Lung (tissue), 12 donors: Measurements from ENCODE around the gene PAPPA2. TPM values are rescaled to one million over a fixed set of nuclear protein-coding genes. Genes with fewer than 3 reads are reported as not detected.
A peak's percentile ranks its signal among the peaks of the same experiment; 100 is the strongest.

Experiments used
- ATAC-seq: fragments of 200-7000 bp; cut with Tn5 transposase; one replicate; pipeline ENCODE4 v1.9.1; 2020; ENCODE audit warnings: moderate number of reproducible peaks; ENCODE audit not compliant: insufficient read depth, low FRiP score
- DNase-seq, 3 donors: peaks; one replicate each; pipeline ENCODE4 v3.0.0-alpha.2; 2013 to 2017
- H3K27ac ChIP-seq, 2 donors: one replicate each; pipeline ENCODE4 v1.5.1; 2013; ENCODE audit warnings: mild to moderate bottlenecking in 2 of 2, moderate library complexity in 2 of 2, control low read depth in 1 of 2, inconsistent platforms in 1 of 2, low read depth in 1 of 2, low read length in 1 of 2
- H3K27me3 ChIP-seq, 3 donors: one replicate each; pipeline ENCODE4 v1.5.1; 2013; ENCODE audit warnings: low read length in 2 of 3; ENCODE audit not compliant: control insufficient read depth in 3 of 3, insufficient read depth in 3 of 3
- H3K36me3 ChIP-seq, 4 donors: one replicate each; pipeline ENCODE4 v1.5.1; 2013; ENCODE audit warnings: low read length in 4 of 4, mild to moderate bottlenecking in 1 of 4, moderate library complexity in 1 of 4; ENCODE audit not compliant: control insufficient read depth in 4 of 4, insufficient read depth in 4 of 4
- H3K4me1 ChIP-seq, 5 donors: one replicate each; pipeline ENCODE4 v1.5.1; 2013; ENCODE audit warnings: low read length in 5 of 5, mild to moderate bottlenecking in 2 of 5, moderate library complexity in 1 of 5; ENCODE audit not compliant: control insufficient read depth in 5 of 5, insufficient read depth in 5 of 5
- H3K4me3 ChIP-seq: one replicate; pipeline ENCODE4 v1.5.1; 2013; ENCODE audit warnings: mild to moderate bottlenecking, control low read depth, moderate library complexity
- H3K9ac ChIP-seq, 2 donors: one replicate each; pipeline ENCODE4 v1.5.1; 2013; ENCODE audit warnings: low read length in 2 of 2, control low read depth in 1 of 2; ENCODE audit not compliant: insufficient read depth in 1 of 2
- H3K9me3 ChIP-seq, 4 donors: one replicate each; pipeline ENCODE4 v1.5.1; 2013; ENCODE audit warnings: low read length in 3 of 4, mild to moderate bottlenecking in 1 of 4, moderate library complexity in 1 of 4; ENCODE audit not compliant: control insufficient read depth in 4 of 4, insufficient read depth in 3 of 4
- CTCF ChIP-seq: IDR thresholded peaks from 2 replicates; pipeline ENCODE4 v1.5.1; 2012; ENCODE audit warnings: mild to moderate bottlenecking; ENCODE audit errors: control extremely low read depth, extremely low read depth
- WGBS, 2 donors: extraction: QIAGEN DNeasy Blood & Tissue Kit; methylation state at CpG; one replicate each; pipeline ENCODE4 v1.1.7; 2013; 5-methylcytosine and 5-hydroxymethylcytosine counted together
- polyA plus RNA-seq, 2 donors: library from polyadenylated mRNA; stranded (reverse); fragments of 200-250 nt; gene quantifications; one replicate each; pipeline ENCODE4 v1.2.1, GENCODE V29; 2013
- total RNA-seq, 2 donors: library from RNA; depleted of rRNA in 1 of 2; stranded (reverse); fragments of >200 nt in 1 of 2; gene quantifications; one replicate each; pipeline ENCODE4 v1.2.1, GENCODE V29; 2014 to 2021
- donor health status: control.
- donor health status: control.
- donor health status: Bipolar disorder and iron deficiency.
- donor health status: healthy.
- donor health status: DM: yes; HTN: yes; CAD: no.

PAPPA2 gene
- total and polyA plus RNA-seq, 4 donors: 0.02 to 0.55 (median 0.32) TPM

GRCh38 chr1:176694713-176695112, 231.7 kb downstream of the PAPPA2 start:
- no peak for ATAC-seq
- WGBS, 2 donors: 59 to 76% methylated on average over 2 of the region's 2 CpGs
- DNase-seq: no peak

GRCh38 chr1:176696109-176696508, 233.1 kb downstream of the PAPPA2 start:
- 46 to 48% methylated on average over 5 of the region's 5 CpGs for WGBS, 2 donors
- DNase-seq (peak in 2 of 3 donors; percentile 2 to 35), ATAC-seq (peak; percentile 8)
- Histone ChIP-seq H3K9ac (no peak overlapping the region), H3K36me3 (no peaks in the 10 kb centered on the region), H3K4me3 (no peak overlapping the region), H3K4me1 (peaks cover 0 to 2% (median 0%) of the 10 kb centered on the region in 5 donors), H3K27me3 (no peaks in the 10 kb centered on the region), H3K27ac (no peak overlapping the region), H3K9me3 (peaks cover 0 to 2% (median 0%) of the 10 kb centered on the region in 4 donors)
- TF ChIP-seq CTCF: no peak

More at GRCh38 chr1:176694713-176695112, 231.7 kb downstream of the PAPPA2 start:
- Histone ChIP-seq H3K36me3 (no peaks in the 10 kb centered on the region), H3K4me3 (no peak overlapping the region), H3K9me3 (peaks cover 0 to 2% (median 0%) of the 10 kb centered on the region in 4 donors), H3K9ac (no peak overlapping the region), H3K27ac (peak overlapping the region in 1 of 2 donors; percentile 41), H3K4me1 (peaks cover 0 to 2% (median 0%) of the 10 kb centered on the region in 5 donors), H3K27me3 (no peaks in the 10 kb centered on the region)
- TF ChIP-seq CTCF: no peak

- 76 to 79% methylated on average over 1 of the region's 1 CpG for WGBS, 2 donors
- H3K9me3 ChIP-seq: peaks cover 0 to 2% (median 0%) of the 10 kb centered on the region in 4 donors
- ATAC-seq: no peak
- H3K36me3 ChIP-seq: no peaks in the 10 kb centered on the region
- H3K4me1 ChIP-seq: peaks cover 0 to 2% (median 0%) of the 10 kb centered on the region in 5 donors
- TF ChIP-seq CTCF: no peak
- no peak overlapping the region for H3K9ac ChIP-seq
- no peaks in the 10 kb centered on the region for H3K27me3 ChIP-seq
- H3K4me3 ChIP-seq: no peak overlapping the region
- H3K27ac ChIP-seq: no peak overlapping the region
- no peak for DNase-seq
Measured at GRCh38 chr1:176696689-176697088, 233.7 kb downstream of the PAPPA2 start.

- no peak for TF ChIP-seq CTCF
- no peak for ATAC-seq
- H3K27me3 ChIP-seq: no peaks in the 10 kb centered on the region
- no peak overlapping the region for H3K4me3 ChIP-seq
- H3K9ac ChIP-seq: no peak overlapping the region
- WGBS, 2 donors: 88 to 93% methylated on average over 2 of the region's 2 CpGs
- DNase-seq: no peak
- peaks cover 0 to 2% (median 0%) of the 10 kb centered on the region in 4 donors for H3K9me3 ChIP-seq
- peaks cover 0 to 2% (median 0%) of the 10 kb centered on the region in 5 donors for H3K4me1 ChIP-seq
- no peaks in the 10 kb centered on the region for H3K36me3 ChIP-seq
- no peak overlapping the region for H3K27ac ChIP-seq
Measured at GRCh38 chr1:176699821-176700220, 236.8 kb downstream of the PAPPA2 start.
